Measurements from ENCODE around the gene MINDY4. TPM values are rescaled to one million over a fixed set of nuclear protein-coding genes. Genes with fewer than 3 reads are reported as not detected.

Gene MINDY4
- total and polyA plus RNA-seq, 2 of the 4 experiments (the other 2 are of a cell fraction) = 1.8 to 3.6 TPM

GRCh38 chr7:30853576-30853975 lies 82.4 kb downstream of the MINDY4 start:
- H2BK120ac ChIP-seq (ENCODE audit: low read depth, low read length) = no peak overlapping the region
- dilution Hi-C loops (cut with HindIII; ENCODE audit: low sequenced_read_pairs, unreplicated experiment) (no loop called here), intact Hi-C loops (cut with micrococcal nuclease) (no loop called here), in situ Hi-C loops (cut with MboI; ENCODE audit: low sequenced_read_pairs) (no loop called here)
- H2BK5ac ChIP-seq (ENCODE audit: low read depth, low read length, poor library complexity, severe bottlenecking) = no peak overlapping the region
- H4K91ac ChIP-seq (ENCODE audit: insufficient read depth, low read depth, low read length) = no peak overlapping the region
- H3K79me1 ChIP-seq (ENCODE audit: low read depth in 1 of 2, low read length in 2 of 2) = no peaks in the 10 kb centered on the region
- no peak overlapping the region for H3K23ac ChIP-seq (ENCODE audit: low read depth, low read length)
- H4K8ac ChIP-seq (ENCODE audit: low read depth in 2 of 2, low read length in 2 of 2) = no peak overlapping the region
- H2AFZ ChIP-seq (replicated peaks; ENCODE audit: low read length, poor library complexity) = no peak overlapping the region
- no peaks in the 10 kb centered on the region for H3K36me3 ChIP-seq (ENCODE audit: control insufficient read depth, insufficient read depth, low read length)
- no peaks in the 10 kb centered on the region for H3K4me1 ChIP-seq (ENCODE audit: control insufficient read depth, insufficient read depth, low read length)
- H2BK20ac ChIP-seq (ENCODE audit: low read depth, low read length) = no peak overlapping the region
- no CpG with 5 or more reads among the region's 3 CpGs for WGBS, 2 experiments (ENCODE audit: extremely low coverage in 2 of 2, insufficient read length in 1 of 2)
- no peaks in the 10 kb centered on the region for H3K27me3 ChIP-seq (ENCODE audit: control insufficient read depth, insufficient read depth, low read length)
- ATAC-seq (ENCODE audit: low read depth) (no peak), DNase-seq (no peak)
- no peak overlapping the region for H3K4me2 ChIP-seq (ENCODE audit: low read depth, low read length)
- no peak for TF ChIP-seq BHLHE40 (IDR thresholded peaks at IDR 0.05; ENCODE audit: low read depth, low read length)
- no peak for TF ChIP-seq RCOR1 (IDR thresholded peaks at IDR 0.05; ENCODE audit: insufficient replicate concordance, low read length)
- no peaks in the 10 kb centered on the region for H4K20me1 ChIP-seq (ENCODE audit: insufficient read depth, low read length)
- H2BK15ac ChIP-seq (ENCODE audit: low read depth, low read length) = no peak overlapping the region
- H3K14ac ChIP-seq (replicated peaks; ENCODE audit: low read depth, low read length) = no peak overlapping the region
- H3K9me1 ChIP-seq (ENCODE audit: insufficient read depth, low read length) = peaks cover under 1% of the 10 kb centered on the region; the same call in 1 of the 2 replicates
- H3K18ac ChIP-seq (ENCODE audit: low read depth, low read length) = no peak overlapping the region
- no peak overlapping the region for H3K9ac ChIP-seq (ENCODE audit: low read depth, low read length)
- H3K4ac ChIP-seq (ENCODE audit: low read depth, low read length) = no peak overlapping the region
- ChIA-PET POLR2A (ENCODE audit: unreplicated experiment) (no interaction called here), CTCF (no interaction called here)
- H3K4me3 ChIP-seq (ENCODE audit: insufficient read depth, low read depth, low read length) = no peak overlapping the region
- H3K9me3 ChIP-seq (ENCODE audit: control insufficient read depth, insufficient read depth, low read length) = no peaks in the 10 kb centered on the region
- H3K27ac ChIP-seq (ENCODE audit: insufficient read depth, low read length) = no peak overlapping the region
- no TSS peak for BruUV-seq (replicated peaks)
- no peak overlapping the region for H2AK9ac ChIP-seq (replicated peaks; ENCODE audit: low read depth, low read length, poor library complexity)
- no peak overlapping the region for H2AK5ac ChIP-seq (ENCODE audit: low read depth, low read length)
- no peak overlapping the region for H4K5ac ChIP-seq (ENCODE audit: low read depth, low read length)
- no peak overlapping the region for H3K56ac ChIP-seq (ENCODE audit: extremely low read depth, insufficient read depth, low read length)

All from IMR-90 (cell line).